Mesothelial cell of epicardium (in vitro differentiated cells): Measurements from ENCODE around the gene ARHGEF19. TPM values are rescaled to one million over a fixed set of nuclear protein-coding genes. Genes with fewer than 3 reads are reported as not detected.
"Not testable (repeated sequence)": the region's sequence is repeated elsewhere in the genome, so short reads cannot be mapped to it uniquely, and the experiment has no call there.

ENCODE experiments used
- DNase-seq, 2 experiments: peaks; one replicate each; pipeline ENCODE4 v3.0.0; 2021; ENCODE audit warnings: low spot score in 2 of 2; ENCODE audit not compliant: unreplicated experiment in 2 of 2
- H3K27ac Mint-ChIP-seq: 2 replicates; pipeline ENCODE4 v1.8.0; 2021; ENCODE audit warnings: mixed read lengths
- H3K27me3 Mint-ChIP-seq: 2 replicates; pipeline ENCODE4 v1.8.0; 2021; ENCODE audit warnings: low read depth, mixed read lengths
- H3K36me3 Mint-ChIP-seq: 2 replicates; pipeline ENCODE4 v1.8.0; 2021; ENCODE audit warnings: mixed read lengths
- H3K4me1 Mint-ChIP-seq: 2 replicates; pipeline ENCODE4 v1.8.0; 2021; ENCODE audit warnings: mixed read lengths
- H3K4me3 Mint-ChIP-seq: 2 replicates; pipeline ENCODE4 v1.8.0; 2021; ENCODE audit warnings: mild to moderate bottlenecking, moderate library complexity, mixed read lengths
- H3K9me3 Mint-ChIP-seq: 2 replicates; pipeline ENCODE4 v1.8.0; 2021; ENCODE audit warnings: mixed read lengths
- total RNA-seq: library from RNA; stranded (reverse); gene quantifications from 3 replicates; pipeline ENCODE4 v1.2.1, GENCODE V29; 2021
- TF ChIP-seq, protein P1 (sequence below): fragments of 200-600 bp; sonication (generic); IDR thresholded peaks from one replicate; pipeline ENCODE4 v1.5.0; 2021; ENCODE audit warnings: antibody characterized with exemption; ENCODE audit not compliant: unreplicated experiment

Gene ARHGEF19
- total RNA-seq, 1 donor from 2014 or later = 86.6 TPM

- Mint-ChIP-seq H3K27ac (peak overlapping the region; percentile 72), H3K9me3 (no peaks in the 10 kb centered on the region), H3K36me3 (no peaks in the 10 kb centered on the region), H3K4me1 (peaks cover 56% of the 10 kb centered on the region), H3K4me3 (no peak overlapping the region), H3K27me3 (no peaks in the 10 kb centered on the region)
- DNase-seq = no peak
- TF ChIP-seq, protein P1, sequence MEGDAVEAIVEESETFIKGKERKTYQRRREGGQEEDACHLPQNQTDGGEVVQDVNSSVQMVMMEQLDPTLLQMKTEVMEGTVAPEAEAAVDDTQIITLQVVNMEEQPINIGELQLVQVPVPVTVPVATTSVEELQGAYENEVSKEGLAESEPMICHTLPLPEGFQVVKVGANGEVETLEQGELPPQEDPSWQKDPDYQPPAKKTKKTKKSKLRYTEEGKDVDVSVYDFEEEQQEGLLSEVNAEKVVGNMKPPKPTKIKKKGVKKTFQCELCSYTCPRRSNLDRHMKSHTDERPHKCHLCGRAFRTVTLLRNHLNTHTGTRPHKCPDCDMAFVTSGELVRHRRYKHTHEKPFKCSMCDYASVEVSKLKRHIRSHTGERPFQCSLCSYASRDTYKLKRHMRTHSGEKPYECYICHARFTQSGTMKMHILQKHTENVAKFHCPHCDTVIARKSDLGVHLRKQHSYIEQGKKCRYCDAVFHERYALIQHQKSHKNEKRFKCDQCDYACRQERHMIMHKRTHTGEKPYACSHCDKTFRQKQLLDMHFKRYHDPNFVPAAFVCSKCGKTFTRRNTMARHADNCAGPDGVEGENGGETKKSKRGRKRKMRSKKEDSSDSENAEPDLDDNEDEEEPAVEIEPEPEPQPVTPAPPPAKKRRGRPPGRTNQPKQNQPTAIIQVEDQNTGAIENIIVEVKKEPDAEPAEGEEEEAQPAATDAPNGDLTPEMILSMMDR = no peak
Observed at GRCh38 chr1:16172218-16172830, 40.1 kb downstream of the ARHGEF19 start.

DNA sequence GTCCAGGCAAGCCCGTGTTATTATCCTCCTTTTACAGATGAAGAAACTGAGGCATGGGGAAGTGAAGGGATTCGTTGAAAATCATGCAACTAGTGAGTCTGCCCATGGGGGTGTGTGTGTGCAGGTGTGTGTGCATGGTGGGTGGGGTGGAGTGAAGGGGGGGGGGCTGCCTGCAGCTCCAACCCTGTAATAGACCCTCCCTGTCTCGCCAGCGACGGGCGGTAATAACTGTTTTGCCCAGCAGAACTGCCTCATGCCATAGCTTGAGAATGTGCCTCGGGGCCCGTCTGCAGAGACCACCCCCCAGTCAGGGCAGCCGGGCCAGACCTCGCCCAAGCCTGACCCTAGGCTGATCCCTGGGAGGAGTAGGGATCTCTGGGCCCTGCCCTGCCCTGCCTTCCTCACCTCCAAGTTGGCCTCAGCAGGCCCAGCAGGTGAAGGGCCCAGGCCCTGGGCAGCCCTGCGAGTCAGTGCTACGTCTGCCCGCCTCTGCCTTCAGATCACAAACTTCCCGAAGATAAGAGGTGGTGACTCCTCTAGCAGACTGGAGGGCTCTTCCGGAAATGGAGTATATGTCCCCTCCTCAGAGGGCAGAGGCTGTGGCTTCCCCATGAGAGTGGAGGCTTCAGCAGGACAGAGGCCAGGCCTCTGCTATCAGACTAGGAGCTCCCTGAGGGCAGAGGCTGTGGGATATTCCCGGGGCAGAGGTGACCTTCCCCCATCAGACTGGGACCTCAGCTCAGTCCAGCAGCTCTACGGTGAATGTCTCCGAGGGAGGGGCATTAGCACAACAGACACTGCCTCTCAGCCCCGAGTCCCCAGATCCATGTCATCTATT lies 40.9 kb downstream of the ARHGEF19 start:
- no peaks in the 10 kb centered on the region for H3K9me3 Mint-ChIP-seq
- H3K27me3 Mint-ChIP-seq = no peaks in the 10 kb centered on the region
- peaks cover 55% of the 10 kb centered on the region for H3K4me1 Mint-ChIP-seq
- TF ChIP-seq, protein P1 = no peak
- no peak for DNase-seq
- H3K4me3 Mint-ChIP-seq = no peak overlapping the region
- no peaks in the 10 kb centered on the region for H3K36me3 Mint-ChIP-seq
- peak overlapping the region; percentile 50 for H3K27ac Mint-ChIP-seq

- Mint-ChIP-seq H3K36me3 (no peaks in the 10 kb centered on the region), H3K9me3 (no peaks in the 10 kb centered on the region), H3K4me1 (peaks cover 56% of the 10 kb centered on the region), H3K27ac (no peak overlapping the region), H3K27me3 (no peaks in the 10 kb centered on the region), H3K4me3 (no peak overlapping the region)
- no peak for DNase-seq
- TF ChIP-seq, protein P1 = no peak
Observed at GRCh38 chr1:16170283-16170673, 42.2 kb downstream of the ARHGEF19 start.

- H3K36me3 Mint-ChIP-seq = no peaks in the 10 kb centered on the region
- H3K4me1 Mint-ChIP-seq = peaks cover 66% of the 10 kb centered on the region
- peak overlapping the region; percentile 53 for H3K4me3 Mint-ChIP-seq
- H3K27me3 Mint-ChIP-seq = no peaks in the 10 kb centered on the region
- H3K27ac Mint-ChIP-seq = peak overlapping the region; percentile 59
- DNase-seq = no peak
- TF ChIP-seq, protein P1 = no peak
- no peaks in the 10 kb centered on the region for H3K9me3 Mint-ChIP-seq
Observed at GRCh38 chr1:16168622-16169360, 43.7 kb downstream of the ARHGEF19 start.

GRCh38 chr1:16168144-16168495 lies 44.3 kb downstream of the ARHGEF19 start:
- peaks cover 59% of the 10 kb centered on the region for H3K4me1 Mint-ChIP-seq
- H3K27ac Mint-ChIP-seq = peak overlapping the region; percentile 59

More at GRCh38 chr1:16168144-16168495, 44.3 kb downstream of the ARHGEF19 start:
- H3K4me3 Mint-ChIP-seq = peak overlapping the region; percentile 53
- not testable (repeated sequence) for H3K36me3 Mint-ChIP-seq, DNase-seq, H3K9me3 Mint-ChIP-seq, H3K27me3 Mint-ChIP-seq
